HG02642 (cell line): ENCODE results near the gene UBR4.

Source experiments
- ATAC-seq: cut with Tn5 transposase; IDR thresholded peaks from one replicate; pipeline ENCODE4 v1.9.1; 2021; ENCODE audit warnings: mild to moderate bottlenecking; ENCODE audit not compliant: unreplicated experiment, poor library complexity

Gene UBR4

DNA sequence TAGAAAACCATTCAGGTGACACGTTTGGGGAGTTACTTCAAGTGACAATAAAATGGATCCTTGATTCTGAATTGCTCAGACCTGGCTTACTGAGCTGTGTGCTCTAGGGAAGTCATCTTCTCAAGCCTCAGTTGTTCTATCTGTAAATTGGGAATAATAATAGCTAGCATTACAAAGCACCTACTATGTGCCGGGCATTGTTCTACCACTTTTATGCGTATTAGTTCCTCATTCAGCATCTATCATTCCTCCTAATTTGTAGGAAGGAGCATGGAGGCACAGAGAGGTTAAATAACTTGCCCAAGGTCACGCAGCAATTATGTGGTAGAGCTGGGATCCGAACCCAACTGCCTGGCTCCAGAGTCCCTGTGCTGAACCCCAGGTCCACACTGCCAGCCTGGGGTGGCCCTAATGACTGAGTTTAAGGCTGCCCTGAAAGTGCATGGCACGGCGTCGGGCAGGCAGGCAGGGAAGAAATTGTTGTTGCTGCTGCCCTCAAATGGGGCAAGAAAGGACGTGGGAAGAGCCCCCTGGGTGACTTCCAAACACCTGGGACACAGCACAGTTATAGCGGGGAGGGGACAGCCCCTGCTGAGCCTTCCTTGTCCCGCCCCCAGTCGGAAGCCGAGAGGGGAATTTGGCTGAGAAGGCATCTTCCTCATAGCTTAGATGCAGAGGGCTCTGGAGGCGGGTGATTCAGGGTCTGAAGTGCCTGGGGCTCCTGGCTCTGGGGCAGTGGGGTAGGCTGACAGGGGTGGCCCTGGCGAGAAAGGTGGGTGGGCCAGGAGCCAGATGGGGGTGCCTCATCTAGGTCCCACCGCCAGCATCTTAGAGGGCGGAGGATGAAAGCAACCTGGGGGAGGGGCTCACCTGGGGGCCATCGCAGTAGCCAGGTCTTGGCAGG is 167.1 kb downstream of the UBR4 start:
- ATAC-seq, result no peak

DNA sequence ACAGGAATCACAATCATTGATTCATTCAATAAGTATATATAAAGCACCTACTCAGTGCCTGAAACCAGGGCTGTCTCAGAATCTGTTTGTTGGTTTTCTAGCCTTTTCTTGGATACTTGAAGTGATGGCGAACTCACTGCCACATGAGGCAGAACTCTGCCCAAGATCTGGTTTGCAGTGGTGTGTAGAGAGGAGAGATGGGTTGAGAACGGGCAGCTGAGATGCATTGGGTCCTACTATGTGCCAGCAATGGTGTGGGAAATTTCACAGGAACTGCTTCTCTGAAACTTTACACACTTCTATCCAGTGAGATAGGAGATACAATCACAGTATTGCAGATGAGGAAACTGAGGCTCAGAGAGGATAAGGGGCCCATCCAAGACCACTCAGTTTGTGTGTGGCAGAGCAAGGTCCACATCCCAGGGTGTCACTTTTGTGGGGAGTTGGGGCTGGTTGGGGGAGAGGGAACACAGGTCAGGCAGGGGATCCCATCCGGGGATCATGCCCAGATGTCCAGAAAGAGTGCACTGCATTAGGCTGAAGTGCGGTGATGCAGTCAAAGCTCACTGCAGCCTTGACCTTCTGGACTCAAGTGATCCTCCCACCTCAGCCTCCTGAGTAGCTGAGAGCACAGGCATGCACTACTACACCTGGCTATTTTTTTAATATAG is 169.9 kb downstream of the UBR4 start:
- ATAC-seq, result no peak

DNA sequence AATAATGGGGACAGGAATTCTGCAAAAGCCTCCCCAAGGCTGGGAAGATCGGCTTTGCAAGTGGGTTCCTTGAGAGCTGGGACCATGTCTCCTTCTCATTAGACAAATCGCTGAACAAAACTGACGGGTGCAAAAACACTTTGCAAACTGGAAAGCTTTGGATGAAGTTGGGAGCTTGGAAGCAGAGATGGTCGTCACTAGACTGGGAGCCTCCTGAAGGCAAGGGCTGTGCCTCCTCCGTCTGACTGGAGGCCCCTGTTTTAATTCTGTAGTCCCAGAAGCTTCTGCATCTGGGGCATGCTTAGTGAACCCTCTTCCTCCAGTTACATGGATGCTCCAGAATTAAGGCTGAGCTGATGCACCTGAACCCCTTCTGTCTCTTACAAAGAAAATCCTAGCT is 171.3 kb downstream of the UBR4 start:
- no peak for ATAC-seq

DNA sequence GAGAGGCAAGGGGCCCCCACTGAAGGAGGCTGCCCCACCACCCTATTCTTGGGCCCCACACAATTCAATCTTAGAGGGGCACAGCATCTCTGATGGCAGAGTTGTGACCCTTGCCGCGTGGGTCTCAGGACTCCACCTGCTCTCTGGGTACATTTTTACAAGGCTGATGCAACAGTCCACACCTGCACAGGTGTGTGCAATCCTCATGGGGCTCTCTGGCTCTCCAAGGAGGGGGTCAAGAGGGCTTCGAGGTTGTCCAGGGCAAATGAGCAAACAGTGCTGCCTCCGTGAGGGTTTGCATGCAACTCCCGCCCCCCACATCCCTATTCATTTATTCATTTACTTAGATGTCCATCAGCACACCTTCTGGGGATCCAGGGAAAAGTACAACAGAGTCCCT is 172.0 kb downstream of the UBR4 start:
- ATAC-seq, result no peak

DNA sequence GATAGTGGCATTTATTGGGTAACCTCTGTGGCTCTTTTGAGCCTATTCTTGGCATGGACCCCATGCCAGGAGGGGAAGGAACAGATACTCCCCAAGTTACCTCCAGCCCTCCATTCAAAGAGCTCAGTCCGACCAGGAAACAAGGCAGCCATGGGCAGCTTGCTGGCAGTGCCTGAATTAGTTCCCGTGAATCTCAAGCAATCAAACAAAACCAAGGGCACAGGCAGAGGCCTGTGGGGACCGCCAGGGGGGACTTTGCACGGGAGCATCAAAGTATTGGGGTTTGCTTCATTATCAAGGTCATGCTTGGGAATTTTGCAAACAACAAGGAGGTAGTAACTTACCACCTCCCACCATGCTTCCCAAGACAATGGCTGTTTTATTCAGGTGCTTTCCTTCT is 172.4 kb downstream of the UBR4 start:
- no peak for ATAC-seq

DNA sequence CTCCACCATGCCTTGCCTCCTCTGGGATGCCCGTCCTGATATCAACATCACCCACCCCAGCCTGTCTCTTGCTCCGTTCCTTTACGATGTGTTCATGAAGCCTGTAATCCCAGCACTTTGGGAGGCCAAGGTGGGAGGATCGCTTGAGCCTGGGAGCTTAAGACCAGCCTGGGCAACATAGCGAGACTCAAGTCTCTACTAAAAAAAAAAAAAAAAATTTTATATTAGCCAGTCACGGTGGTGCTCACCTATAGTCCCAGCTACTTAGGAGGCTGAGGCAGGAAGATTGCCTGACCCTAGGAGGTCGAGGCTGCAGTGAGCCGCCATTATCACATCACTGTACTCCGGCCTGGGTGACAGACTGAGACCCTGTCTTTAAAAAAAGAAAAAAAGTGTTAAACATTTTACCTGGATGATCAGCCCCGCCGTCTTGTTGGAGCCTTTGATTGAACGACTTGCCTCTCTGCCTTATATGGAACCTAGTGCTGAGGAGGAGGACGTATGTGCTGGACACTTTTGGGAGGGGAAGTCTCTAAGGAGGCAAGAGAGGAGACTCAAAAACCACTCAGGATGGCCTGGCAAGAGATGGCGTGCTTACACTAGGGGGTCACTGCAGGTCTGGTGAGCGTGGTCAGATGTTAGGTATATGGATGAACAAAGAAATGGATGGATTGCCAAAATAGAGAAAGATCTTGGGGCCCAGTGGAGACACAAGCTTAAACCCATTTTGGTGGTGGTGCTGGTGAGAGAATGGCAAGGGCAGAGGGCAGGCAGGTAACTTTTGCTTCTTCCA is 173.1 kb downstream of the UBR4 start:
- ATAC-seq, result no peak

DNA sequence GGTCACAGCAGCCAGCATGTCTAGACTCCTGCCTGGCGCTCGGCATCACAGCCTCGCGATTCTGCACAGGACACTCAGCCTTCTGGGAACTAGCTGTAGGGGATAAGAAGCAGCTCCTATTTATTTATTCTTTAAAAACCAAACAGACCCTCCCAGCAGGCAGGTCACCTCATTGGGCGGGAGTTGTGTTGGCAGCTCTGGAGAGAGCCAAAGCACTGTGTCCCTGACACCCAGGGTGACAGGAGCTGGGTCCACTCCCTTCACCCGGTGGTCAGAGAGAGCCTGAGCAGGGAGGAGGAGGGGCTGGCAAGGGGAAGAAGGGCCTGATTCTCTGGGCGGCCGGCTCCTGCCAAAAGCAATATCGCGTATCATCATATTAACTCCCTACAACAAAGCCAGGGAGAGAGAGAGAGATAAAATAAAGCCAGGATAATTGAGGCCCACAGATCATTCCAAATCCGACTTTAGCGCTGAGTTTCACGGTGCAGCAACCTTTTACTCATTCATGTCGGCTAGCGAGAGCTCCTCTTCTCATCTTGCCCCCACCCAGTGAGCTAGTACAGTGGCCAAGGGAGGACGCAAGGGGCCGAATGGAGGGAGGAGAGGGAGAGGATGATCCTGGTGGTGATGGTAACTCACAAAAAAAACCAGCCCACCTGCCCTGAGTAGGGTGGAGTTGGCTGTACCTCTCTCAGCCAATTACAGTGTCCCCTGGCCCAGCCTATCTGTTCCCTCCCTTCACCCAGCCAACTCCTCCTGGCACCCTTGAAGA is 173.8 kb downstream of the UBR4 start:
- no peak for ATAC-seq

DNA sequence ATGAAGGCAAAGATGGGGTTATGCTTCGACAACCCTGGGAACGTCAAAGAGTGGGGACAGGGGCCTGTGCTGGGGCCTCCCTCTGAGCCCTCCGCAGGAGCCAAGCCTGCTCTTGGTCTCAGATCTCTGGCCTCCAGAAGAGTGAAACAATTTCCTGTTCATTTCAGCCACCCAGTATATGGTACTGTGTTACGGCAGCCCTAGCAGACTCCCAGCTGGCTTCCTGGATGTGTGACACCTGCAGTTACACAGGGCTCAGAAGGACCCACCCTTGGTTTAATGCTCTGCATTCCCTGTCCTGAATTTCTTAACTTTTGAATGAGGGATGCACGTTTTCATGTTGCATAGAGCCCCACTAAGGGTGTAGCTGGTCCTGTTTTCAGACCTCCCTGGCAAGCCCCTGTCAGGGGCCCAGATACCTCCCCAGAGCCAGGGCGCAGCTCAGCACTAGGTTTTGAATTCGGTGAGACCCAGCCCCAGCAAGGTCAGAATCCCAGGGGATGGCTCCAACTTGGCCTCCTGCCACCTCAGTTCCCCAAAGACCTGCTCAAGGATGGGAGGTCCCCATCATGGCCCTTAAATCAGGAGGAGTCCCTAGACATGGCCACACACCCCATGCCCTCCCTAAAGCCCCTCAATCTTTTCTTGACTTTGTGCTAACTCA is 174.6 kb downstream of the UBR4 start:
- ATAC-seq, result no peak

DNA sequence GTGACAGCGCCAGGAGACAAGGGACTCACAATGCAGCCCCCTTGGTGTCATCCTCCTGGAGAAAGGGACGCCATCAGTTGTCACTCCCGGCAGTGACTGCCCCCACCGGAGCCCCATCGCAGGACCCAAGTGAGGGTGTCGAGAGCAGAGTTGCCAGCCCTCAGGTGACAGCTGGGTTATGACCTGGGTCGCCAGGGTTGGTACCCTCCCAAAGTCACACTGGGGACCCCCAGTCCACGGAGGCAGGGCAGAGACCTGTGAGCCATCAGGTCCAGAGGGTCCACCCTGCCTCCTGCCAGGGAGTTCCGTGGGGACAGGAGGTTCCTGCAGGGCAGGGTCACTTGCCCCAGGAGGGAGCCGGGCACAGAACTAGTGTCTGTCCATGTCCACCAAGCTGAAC is 175.3 kb downstream of the UBR4 start:
- ATAC-seq, result no peak

DNA sequence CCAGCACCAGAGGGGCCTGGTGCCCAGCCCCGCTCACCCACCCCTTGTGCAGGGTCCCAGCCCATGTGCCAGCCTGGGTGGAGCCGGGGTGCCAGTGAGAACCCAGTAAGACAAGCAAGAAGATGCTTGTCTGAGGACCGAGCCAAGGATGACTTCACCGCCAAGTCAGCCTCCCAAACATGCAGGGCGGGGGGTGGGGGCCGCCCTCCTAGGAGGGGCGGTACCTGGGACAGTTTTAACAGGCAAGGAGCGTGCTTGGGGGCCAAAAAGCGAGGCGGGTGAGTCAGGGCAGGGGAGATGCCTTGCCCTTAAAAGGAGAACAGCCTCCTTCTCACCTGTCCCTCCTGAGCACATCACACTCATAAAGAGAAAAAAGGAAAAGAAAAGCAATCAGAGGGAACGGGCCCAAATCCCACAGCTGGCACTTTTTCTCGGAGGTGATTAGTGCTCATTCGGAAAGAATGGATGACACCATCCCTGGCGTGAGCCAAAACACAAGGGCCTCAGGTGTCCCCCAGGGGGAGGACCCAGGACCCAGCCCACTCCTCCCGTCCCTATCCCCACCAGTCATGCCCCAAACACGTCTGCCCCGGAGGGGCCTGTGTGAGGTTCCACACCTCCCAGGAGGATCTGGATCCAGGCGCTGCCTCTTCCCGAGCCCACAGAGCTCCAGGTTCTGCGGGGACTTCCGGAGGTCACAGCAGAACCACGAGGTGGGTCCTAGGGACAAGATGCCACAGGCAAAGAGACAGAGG is 176.0 kb downstream of the UBR4 start:
- no peak for ATAC-seq

DNA sequence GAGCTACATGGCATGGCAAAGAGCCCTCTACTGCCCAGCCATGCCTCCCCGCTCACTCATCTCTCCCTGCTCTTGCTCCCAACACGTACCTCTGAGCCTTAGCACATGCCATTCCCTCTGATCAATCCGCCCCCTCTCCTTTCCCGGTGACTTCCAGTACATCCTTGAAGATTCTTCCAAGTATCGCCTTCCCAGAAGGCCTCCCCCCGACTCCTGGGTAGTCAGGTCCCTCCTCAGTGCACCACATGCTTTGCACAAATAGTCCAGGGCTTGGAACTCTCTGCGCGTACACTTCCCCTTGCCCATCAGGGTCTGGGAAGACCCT is 176.6 kb downstream of the UBR4 start:
- no peak for ATAC-seq

DNA sequence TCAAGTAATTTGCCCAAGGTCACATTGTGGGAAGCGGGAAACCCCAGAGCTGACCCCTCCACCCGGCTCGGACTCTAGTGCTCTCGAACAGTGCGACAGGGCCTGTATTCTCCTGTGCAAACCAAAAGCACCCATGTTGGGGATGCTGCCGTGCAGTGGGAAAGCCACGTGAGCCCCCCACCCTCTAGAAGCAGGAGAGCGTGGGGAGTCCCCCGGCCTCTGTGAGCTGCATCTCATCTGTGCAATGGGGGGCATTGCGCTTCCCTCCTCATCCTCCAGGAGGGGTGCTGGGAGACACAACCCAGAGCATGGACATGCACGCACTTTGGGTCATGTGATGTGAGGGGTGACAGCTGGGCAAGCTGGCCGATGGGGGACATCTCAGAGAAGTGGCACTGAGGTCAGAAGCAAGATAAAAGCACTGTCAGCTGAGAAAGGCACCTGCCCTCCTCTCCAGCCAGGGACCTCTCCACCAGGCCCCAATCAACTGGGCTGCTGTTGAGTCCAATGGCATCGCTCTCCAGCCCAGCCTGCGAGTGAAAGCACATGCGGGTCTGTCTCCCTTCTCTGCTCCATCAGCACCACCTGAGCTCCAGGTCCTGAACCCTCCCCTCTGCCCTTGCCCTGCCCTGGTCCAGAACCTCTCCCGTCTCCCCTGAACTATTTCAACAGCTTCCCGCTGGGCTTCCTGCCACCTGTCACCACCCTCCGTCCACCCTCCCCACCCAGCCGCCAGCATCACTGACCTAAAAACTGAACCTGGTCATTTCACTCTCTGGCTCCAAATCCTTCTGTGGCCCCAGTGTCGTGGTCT is 177.2 kb downstream of the UBR4 start:
- no peak for ATAC-seq

DNA sequence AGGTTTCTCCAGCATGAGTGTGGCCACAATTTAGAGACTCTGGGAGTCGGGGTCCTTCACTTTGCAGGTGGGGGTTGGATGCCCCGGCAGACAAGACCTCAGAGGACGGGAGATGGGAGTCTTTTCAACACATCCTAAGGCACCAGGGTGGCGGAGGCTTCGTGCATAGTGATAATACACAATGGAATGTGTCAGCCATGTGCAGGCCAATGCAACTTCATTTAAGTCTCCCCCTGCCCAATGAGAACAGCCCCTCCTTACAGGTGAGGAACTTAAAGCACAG is 177.7 kb downstream of the UBR4 start:
- no peak for ATAC-seq

DNA sequence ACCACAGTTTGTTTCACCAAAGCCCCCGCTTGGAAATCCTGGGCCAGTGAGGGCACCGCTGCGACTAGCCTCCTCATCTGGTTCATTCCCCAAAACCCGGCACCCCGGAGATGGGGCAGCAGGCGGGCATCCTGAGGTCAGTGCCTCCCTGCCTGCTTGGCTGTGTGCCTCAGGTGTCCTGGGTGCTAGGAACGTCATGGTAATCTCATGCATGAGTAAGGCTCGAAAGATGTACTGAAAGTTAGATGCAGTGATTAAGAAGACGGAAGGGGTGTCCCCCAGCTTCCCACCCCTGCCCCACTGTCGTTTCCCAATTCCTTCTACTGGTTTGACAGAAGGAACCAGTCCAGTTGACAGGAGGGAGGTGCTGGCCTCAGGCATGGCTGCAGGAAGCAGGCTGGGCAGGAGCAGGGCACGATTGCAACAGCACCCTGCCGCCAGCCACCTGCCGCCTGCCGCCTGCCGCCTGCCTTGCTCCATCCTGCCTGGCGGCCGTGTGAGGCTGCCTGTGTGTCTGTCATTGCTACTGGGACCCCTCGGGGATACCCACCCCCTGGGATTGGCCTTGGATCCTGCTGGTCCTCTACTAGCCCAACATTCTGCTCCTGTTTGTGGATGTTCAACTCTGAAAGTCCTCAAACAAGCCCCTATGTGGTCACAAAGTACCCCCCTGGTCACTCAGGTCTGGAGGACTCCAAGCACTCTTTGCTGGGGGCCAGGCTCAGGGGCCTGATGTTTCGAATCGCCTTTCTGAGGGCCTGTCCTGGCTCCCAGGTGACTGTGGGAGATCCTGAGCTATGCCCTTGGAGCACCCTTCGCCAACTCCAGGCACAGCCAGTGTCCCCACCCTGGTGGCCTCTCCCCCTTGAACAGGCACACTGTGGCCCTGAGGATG is 180.6 kb downstream of the UBR4 start:
- no peak for ATAC-seq

DNA sequence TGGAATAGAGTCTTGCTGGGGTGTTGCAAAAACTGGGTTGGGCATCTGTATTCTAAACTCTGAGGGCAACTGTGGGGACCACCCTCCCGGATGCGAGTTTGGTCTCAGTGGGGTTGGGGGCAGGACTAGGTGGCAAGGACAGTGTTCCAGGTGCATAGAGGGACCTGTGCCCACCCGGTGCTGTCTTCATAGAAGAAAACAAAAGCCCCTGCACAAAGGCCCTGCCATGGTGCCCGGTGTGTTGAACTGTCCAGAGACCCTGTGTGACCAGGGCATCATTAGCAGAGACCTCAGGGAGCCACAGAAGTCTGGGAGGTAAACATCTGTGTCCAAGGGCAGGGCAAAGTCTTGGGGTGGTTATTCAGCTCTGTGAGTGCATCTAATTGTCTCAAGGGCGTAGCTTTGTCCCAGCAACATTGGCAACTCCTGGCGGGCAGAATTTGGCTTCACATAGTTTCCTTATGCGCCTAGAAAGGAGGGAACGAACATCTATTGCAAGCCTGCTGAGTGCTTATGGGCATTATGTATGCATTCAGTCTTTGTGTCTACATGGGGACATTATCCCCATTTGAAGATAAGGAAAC is 181.4 kb downstream of the UBR4 start:
- ATAC-seq, result no peak

DNA sequence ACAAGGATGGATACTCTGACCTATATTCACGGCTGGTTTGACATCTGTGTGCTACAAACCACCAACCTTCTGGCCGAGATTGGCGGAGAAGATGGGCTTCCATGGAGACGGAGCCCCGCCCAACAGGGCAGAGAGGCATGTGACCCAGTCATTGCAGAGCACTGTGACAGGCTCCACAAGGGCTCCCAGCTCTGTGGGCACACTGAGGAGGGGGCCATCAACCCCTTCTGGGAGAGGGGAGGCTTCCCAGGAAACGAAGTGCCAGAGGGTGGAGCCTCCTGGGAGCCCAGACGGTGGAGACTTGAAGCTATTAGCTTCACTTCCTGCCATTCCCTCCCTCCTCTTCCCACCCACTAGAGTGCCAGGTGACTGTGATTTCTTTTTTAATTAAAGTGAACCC is 182.0 kb downstream of the UBR4 start:
- no peak for ATAC-seq
